Measurements from ENCODE around the gene ILDR2. TPM values are rescaled to one million over a fixed set of nuclear protein-coding genes. Genes with fewer than 3 reads are reported as not detected.

The ILDR2 gene
- polyA plus RNA-seq, 1 of the 3 experiments (the other 2 are of a cell fraction): 0.05 TPM

DNA sequence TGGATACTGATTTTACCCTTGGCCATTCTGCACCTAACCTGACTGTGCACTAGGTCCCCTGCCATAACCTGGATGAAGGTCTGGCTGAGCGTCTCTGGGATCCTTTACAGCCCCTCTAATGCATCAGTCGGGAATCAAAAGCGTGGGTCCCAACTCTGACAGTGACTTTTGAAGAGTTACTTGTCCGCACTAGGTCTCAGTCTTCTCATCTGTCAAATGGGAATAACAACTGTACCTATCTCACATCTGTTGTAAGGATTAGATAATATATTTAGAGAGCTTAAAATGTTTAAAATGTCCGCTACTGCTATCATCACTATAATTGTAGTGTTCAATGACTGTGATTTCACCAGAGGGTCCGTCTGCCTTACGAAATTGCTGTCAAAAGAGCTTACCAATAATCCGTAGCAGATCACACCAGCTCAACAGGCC is 100.0 kb downstream of the ILDR2 start:
- Histone ChIP-seq H3K79me2 (ENCODE audit: insufficient read depth) (peaks cover 52% of the 10 kb centered on the region), H3K9me3 (no peaks in the 10 kb centered on the region), H3F3A (replicated peaks; ENCODE audit: insufficient read depth) (no peaks in the 10 kb centered on the region), H3K4me3 (ENCODE audit: low read depth in 2 of 2, low read length in 1 of 2) (peak overlapping the region; percentile 70 to 78), H2AFZ (ENCODE audit: low read depth) (peak overlapping the region; percentile 74), H3K4me2 (peak overlapping the region; percentile 92), H3K9me2 (no peaks in the 10 kb centered on the region), H3K27ac (ENCODE audit: low read depth in 2 of 2, low read length in 1 of 2) (peak overlapping the region; percentile 78 to 94), H3K9ac (peak overlapping the region; percentile 84), H3K4me1 (ENCODE audit: control insufficient read depth in 1 of 2, insufficient read depth in 2 of 2, low read depth in 1 of 2, low read length in 1 of 2) (peaks cover 4 to 5% of the 10 kb centered on the region in 2 experiments; a peak in 3 of 4 replicates), H3K36me3 (replicated peaks in 1 of 2; ENCODE audit: control insufficient read depth in 1 of 2, insufficient read depth in 2 of 2, low read length in 1 of 2) (peaks cover 0 to 5% of the 10 kb centered on the region in 2 experiments), H4K20me1 (ENCODE audit: insufficient read depth) (no peaks in the 10 kb centered on the region; the same call in 1 of the 2 replicates), H3K27me3 (ENCODE audit: insufficient read depth) (no peaks in the 10 kb centered on the region)
- POLR2A ChIA-PET: interaction anchor here (1.1 to 1.8 kb wide), 2 partner anchors 36 to 168 kb away, joined by 4 to 16 read pairs; partner anchors contain the start of gene POGK
- CTCF ChIA-PET: interaction anchor here (1.6 to 2.2 kb wide), 3 partner anchors 11 to 35 kb away, joined by 3 to 9 read pairs (median 5); no protein-coding TSS in a partner anchor
- TF ChIP-seq, protein P1, sequence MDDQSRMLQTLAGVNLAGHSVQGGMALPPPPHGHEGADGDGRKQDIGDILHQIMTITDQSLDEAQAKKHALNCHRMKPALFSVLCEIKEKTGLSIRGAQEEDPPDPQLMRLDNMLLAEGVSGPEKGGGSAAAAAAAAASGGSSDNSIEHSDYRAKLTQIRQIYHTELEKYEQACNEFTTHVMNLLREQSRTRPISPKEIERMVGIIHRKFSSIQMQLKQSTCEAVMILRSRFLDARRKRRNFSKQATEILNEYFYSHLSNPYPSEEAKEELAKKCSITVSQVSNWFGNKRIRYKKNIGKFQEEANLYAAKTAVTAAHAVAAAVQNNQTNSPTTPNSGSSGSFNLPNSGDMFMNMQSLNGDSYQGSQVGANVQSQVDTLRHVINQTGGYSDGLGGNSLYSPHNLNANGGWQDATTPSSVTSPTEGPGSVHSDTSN (IDR thresholded peaks at IDR 0.05): no peak
- TF ChIP-seq POLR2AphosphoS5 (IDR thresholded peaks at IDR 0.05; ENCODE audit: low read depth, low read length) (no peak), NRF1 (IDR thresholded peaks at IDR 0.05; ENCODE audit: low read depth, low read length) (no peak), NFIC (IDR thresholded peaks at IDR 0.05; ENCODE audit: borderline replicate concordance) (no peak), RCOR1 (IDR thresholded peaks at IDR 0.05; ENCODE audit: low read length) (no peak), JUND (IDR thresholded peaks at IDR 0.05) (no peak), TCF12 (IDR thresholded peaks at IDR 0.05) (no peak), EZH2phosphoT487 (IDR thresholded peaks at IDR 0.05; ENCODE audit: borderline replicate concordance, low read depth) (no peak), RFX5 (IDR thresholded peaks at IDR 0.05; ENCODE audit: low read length) (no peak), GATA2 (CRISPR knock-in tag; IDR thresholded peaks at IDR 0.05) (no peak), ELF1 (IDR thresholded peaks at IDR 0.05) (no peak), MXI1 (IDR thresholded peaks at IDR 0.05; ENCODE audit: low read depth, low read length) (no peak), FOSL2 (IDR thresholded peaks at IDR 0.05; ENCODE audit: borderline replicate concordance, low read depth) (no peak), GABPA (IDR thresholded peaks at IDR 0.05; ENCODE audit: low read depth) (no peak)
- TF ChIP-seq, protein P2, sequence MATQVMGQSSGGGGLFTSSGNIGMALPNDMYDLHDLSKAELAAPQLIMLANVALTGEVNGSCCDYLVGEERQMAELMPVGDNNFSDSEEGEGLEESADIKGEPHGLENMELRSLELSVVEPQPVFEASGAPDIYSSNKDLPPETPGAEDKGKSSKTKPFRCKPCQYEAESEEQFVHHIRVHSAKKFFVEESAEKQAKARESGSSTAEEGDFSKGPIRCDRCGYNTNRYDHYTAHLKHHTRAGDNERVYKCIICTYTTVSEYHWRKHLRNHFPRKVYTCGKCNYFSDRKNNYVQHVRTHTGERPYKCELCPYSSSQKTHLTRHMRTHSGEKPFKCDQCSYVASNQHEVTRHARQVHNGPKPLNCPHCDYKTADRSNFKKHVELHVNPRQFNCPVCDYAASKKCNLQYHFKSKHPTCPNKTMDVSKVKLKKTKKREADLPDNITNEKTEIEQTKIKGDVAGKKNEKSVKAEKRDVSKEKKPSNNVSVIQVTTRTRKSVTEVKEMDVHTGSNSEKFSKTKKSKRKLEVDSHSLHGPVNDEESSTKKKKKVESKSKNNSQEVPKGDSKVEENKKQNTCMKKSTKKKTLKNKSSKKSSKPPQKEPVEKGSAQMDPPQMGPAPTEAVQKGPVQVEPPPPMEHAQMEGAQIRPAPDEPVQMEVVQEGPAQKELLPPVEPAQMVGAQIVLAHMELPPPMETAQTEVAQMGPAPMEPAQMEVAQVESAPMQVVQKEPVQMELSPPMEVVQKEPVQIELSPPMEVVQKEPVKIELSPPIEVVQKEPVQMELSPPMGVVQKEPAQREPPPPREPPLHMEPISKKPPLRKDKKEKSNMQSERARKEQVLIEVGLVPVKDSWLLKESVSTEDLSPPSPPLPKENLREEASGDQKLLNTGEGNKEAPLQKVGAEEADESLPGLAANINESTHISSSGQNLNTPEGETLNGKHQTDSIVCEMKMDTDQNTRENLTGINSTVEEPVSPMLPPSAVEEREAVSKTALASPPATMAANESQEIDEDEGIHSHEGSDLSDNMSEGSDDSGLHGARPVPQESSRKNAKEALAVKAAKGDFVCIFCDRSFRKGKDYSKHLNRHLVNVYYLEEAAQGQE (IDR thresholded peaks at IDR 0.05; ENCODE audit: low read depth, low read length): no peak
- TF ChIP-seq, protein P3, sequence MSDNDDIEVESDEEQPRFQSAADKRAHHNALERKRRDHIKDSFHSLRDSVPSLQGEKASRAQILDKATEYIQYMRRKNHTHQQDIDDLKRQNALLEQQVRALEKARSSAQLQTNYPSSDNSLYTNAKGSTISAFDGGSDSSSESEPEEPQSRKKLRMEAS (IDR thresholded peaks at IDR 0.05; ENCODE audit: low read depth): no peak
- TF ChIP-seq, protein P4, sequence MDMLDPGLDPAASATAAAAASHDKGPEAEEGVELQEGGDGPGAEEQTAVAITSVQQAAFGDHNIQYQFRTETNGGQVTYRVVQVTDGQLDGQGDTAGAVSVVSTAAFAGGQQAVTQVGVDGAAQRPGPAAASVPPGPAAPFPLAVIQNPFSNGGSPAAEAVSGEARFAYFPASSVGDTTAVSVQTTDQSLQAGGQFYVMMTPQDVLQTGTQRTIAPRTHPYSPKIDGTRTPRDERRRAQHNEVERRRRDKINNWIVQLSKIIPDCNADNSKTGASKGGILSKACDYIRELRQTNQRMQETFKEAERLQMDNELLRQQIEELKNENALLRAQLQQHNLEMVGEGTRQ (IDR thresholded peaks at IDR 0.05; ENCODE audit: borderline replicate concordance, low read depth, low read length): no peak
- TF ChIP-seq, protein P5, sequence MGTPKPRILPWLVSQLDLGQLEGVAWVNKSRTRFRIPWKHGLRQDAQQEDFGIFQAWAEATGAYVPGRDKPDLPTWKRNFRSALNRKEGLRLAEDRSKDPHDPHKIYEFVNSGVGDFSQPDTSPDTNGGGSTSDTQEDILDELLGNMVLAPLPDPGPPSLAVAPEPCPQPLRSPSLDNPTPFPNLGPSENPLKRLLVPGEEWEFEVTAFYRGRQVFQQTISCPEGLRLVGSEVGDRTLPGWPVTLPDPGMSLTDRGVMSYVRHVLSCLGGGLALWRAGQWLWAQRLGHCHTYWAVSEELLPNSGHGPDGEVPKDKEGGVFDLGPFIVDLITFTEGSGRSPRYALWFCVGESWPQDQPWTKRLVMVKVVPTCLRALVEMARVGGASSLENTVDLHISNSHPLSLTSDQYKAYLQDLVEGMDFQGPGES (IDR thresholded peaks at IDR 0.05; ENCODE audit: low read depth, low read length): no peak
- TF ChIP-seq, protein P6, sequence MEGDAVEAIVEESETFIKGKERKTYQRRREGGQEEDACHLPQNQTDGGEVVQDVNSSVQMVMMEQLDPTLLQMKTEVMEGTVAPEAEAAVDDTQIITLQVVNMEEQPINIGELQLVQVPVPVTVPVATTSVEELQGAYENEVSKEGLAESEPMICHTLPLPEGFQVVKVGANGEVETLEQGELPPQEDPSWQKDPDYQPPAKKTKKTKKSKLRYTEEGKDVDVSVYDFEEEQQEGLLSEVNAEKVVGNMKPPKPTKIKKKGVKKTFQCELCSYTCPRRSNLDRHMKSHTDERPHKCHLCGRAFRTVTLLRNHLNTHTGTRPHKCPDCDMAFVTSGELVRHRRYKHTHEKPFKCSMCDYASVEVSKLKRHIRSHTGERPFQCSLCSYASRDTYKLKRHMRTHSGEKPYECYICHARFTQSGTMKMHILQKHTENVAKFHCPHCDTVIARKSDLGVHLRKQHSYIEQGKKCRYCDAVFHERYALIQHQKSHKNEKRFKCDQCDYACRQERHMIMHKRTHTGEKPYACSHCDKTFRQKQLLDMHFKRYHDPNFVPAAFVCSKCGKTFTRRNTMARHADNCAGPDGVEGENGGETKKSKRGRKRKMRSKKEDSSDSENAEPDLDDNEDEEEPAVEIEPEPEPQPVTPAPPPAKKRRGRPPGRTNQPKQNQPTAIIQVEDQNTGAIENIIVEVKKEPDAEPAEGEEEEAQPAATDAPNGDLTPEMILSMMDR (IDR thresholded peaks at IDR 0.05): no peak
- WGBS (ENCODE audit: low lambda C conversion rate): 15% methylated on average over 8 of the region's 8 CpGs
- DNase-seq: no peak
